Thyroid gland (tissue), 4 donors: ENCODE measurements around the gene TAX1BP1. TPM values are rescaled to one million over a fixed set of nuclear protein-coding genes. Genes with fewer than 3 reads are reported as not detected.

Experiments used
- DNase-seq, 2 donors: peaks; one replicate each; pipeline ENCODE4 v3.0.0-alpha.2; 2019
- H3K27ac ChIP-seq, 3 donors: fragments of 200-600 bp; sonication (generic); 1 replicate in 2 of 3; 2 replicates in 1 of 3; pipeline ENCODE4 v1.5.1; 2016 to 2019; ENCODE audit warnings: mild to moderate bottlenecking in 1 of 3, moderate library complexity in 1 of 3
- H3K27me3 ChIP-seq: fragments of 200-600 bp; sonication (generic); one replicate; pipeline ENCODE4 v1.5.1; 2019
- H3K36me3 ChIP-seq, 2 donors: fragments of 200-600 bp; sonication (generic); one replicate each; pipeline ENCODE4 v1.5.1; 2016 to 2019
- H3K4me1 ChIP-seq, 2 donors: fragments of 200-600 bp; sonication (generic); one replicate each; pipeline ENCODE4 v1.5.1; 2017 to 2019
- H3K4me3 ChIP-seq, 3 donors: fragments of 200-600 bp; sonication (generic); replicated peaks in 1 of 3; 1 replicate in 2 of 3; 2 replicates in 1 of 3; pipeline ENCODE4 v1.5.1; 2016; ENCODE audit warnings: mild to moderate bottlenecking in 1 of 3
- H3K9me3 ChIP-seq: fragments of 200-600 bp; sonication (generic); one replicate; pipeline ENCODE4 v1.5.1; 2017
- POLR2A ChIP-seq, 2 donors: fragments of 450-650 bp; IDR thresholded peaks; one replicate each; pipeline ENCODE4 v1.6.1; 2017; ENCODE audit warnings: antibody characterized with exemption in 2 of 2, mild to moderate bottlenecking in 2 of 2, moderate library complexity in 1 of 2
- WGBS, 2 donors: methylation state at CpG; one replicate each; pipeline ENCODE4 v1.1.5; 2017; 5-methylcytosine and 5-hydroxymethylcytosine counted together
- intact Hi-C: fragments of 100-400 bp; cut with DNase I; formaldehyde crosslinking; loops from one replicate; pipeline ENCODE4 v1.15.1; 2023
- total RNA-seq, 4 donors: library from RNA; depleted of rRNA; stranded (reverse); fragments of >200 nt; gene quantifications; one replicate each; pipeline ENCODE4 v1.2.3, GENCODE V29; 2016
- TF ChIP-seq, protein P1 (sequence below), 6 experiments: fragments of 200-600 bp in 3 of 6; fragments of 450-650 bp in 3 of 6; sonication (generic) in 3 of 6; IDR thresholded peaks; one replicate each; pipeline ENCODE4 v1.5.1; 2016 to 2019; ENCODE audit warnings: antibody characterized with exemption in 6 of 6, mild to moderate bottlenecking in 2 of 6, inconsistent platforms in 1 of 6, moderate library complexity in 1 of 6

TAX1BP1 gene
- total RNA-seq, 4 donors from 2014 or later: 97.7 to 143 (median 120) TPM

DNA sequence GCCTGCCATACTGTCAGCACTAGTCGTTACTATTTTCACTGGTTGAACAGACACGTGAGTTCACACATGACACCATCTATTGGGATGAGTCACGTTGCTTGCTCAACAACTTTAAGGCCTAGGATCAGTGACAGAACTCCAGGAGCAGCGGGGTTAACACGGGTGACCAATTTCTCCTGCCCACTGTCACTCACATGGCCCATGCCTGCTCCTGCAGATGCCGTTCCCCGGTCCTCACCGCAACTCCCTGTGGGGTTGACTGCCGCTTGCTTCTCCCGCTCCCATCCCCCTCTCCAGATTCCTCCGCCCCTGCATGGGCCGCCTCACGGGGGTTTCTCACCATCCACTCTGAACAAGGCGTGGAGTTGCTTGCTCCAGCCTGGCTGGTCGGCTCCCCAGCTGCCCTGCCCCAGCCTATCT is 128.2 kb downstream of the TAX1BP1 start:
- no peak for TF ChIP-seq POLR2A (IDR thresholded peaks at IDR 0.05)
- TF ChIP-seq, protein P1, sequence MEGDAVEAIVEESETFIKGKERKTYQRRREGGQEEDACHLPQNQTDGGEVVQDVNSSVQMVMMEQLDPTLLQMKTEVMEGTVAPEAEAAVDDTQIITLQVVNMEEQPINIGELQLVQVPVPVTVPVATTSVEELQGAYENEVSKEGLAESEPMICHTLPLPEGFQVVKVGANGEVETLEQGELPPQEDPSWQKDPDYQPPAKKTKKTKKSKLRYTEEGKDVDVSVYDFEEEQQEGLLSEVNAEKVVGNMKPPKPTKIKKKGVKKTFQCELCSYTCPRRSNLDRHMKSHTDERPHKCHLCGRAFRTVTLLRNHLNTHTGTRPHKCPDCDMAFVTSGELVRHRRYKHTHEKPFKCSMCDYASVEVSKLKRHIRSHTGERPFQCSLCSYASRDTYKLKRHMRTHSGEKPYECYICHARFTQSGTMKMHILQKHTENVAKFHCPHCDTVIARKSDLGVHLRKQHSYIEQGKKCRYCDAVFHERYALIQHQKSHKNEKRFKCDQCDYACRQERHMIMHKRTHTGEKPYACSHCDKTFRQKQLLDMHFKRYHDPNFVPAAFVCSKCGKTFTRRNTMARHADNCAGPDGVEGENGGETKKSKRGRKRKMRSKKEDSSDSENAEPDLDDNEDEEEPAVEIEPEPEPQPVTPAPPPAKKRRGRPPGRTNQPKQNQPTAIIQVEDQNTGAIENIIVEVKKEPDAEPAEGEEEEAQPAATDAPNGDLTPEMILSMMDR (IDR thresholded peaks at IDR 0.05): no peak
- Histone ChIP-seq H3K4me3 (no peak overlapping the region), H3K36me3 (no peaks in the 10 kb centered on the region), H3K4me1 (no peaks in the 10 kb centered on the region), H3K27ac (no peak overlapping the region), H3K9me3 (no peaks in the 10 kb centered on the region), H3K27me3 (no peaks in the 10 kb centered on the region)
- DNase-seq: no peak
- WGBS, 2 donors: 93 to 94% methylated on average over 15 of the region's 15 CpGs
- intact Hi-C loops: no loop called here

DNA sequence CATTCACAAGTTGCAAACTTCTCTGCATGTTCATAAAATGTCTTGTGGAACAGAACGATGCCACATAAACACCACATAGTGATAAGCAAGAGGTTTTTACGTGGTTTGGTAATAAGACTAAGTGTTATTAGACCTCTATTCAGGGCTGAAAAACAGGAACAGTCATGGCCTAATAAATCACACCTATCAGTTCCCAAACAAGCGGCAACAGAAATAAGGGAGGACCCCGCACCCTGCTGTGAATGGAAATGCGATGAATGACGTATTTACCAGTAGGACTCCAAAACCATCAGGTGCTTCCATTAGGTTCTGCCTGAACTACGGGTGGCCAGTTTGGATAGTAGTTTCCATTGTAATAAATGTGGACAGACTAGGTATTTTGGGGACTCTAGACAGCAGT is 129.1 kb downstream of the TAX1BP1 start:
- Histone ChIP-seq H3K27ac (no peak overlapping the region), H3K27me3 (no peaks in the 10 kb centered on the region), H3K4me3 (no peak overlapping the region), H3K4me1 (peaks cover 5 to 6% of the 10 kb centered on the region in 2 donors), H3K36me3 (no peaks in the 10 kb centered on the region), H3K9me3 (no peaks in the 10 kb centered on the region)
- intact Hi-C loops: no loop called here
- WGBS, 2 donors: 95 to 98% methylated on average over 7 of the region's 7 CpGs
- TF ChIP-seq, protein P1 (IDR thresholded peaks at IDR 0.05): no peak
- no peak for TF ChIP-seq POLR2A (IDR thresholded peaks at IDR 0.05)
- DNase-seq: no peak

DNA sequence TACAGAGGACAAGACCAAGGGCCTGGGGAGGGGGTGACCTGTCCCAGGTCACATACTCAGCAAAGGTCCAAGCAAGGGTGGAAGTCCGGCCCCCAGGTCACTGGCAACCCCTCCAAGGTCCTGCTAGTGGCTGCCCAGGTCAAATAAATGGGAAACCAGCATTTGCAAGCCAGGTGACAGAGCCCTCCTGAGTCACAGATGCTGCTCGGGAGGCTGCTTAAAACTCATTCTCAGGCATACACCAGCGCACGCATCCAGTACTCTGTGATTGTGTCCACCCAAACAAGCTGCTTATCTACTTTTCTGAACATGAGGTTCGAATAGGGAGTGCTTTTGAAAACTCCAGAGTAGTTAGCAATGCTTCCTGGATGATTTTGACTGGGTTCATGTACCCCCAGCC is 130.6 kb downstream of the TAX1BP1 start:
- TF ChIP-seq POLR2A (IDR thresholded peaks at IDR 0.05): no peak
- TF ChIP-seq, protein P1 (IDR thresholded peaks at IDR 0.05): no peak
- intact Hi-C loops: no loop called here

DNA sequence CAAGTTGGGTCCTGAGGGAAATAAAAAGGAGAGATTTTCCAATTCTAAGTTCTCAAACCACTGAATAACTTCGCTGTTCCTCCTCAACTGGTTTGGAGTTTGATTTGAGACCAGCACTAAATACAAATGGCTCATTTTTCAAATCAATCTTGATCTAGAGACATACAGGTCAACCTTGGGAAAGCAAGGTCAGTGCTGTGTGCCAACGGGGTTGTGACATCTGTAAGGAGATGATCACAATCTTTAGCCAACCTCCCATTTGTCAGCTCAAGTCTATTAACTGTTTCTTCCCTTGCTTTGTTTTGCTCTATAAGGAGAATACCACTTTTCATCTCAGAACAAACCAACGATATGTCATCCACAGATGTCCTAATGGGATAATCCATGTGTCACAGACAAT is 131.1 kb downstream of the TAX1BP1 start:
- intact Hi-C loops: no loop called here
- H3K9me3 ChIP-seq: no peaks in the 10 kb centered on the region
- no peak overlapping the region for H3K4me3 ChIP-seq
- H3K27me3 ChIP-seq: no peaks in the 10 kb centered on the region
- DNase-seq: no peak
- H3K27ac ChIP-seq: no peak overlapping the region
- peaks cover 7 to 15% of the 10 kb centered on the region in 2 donors for H3K4me1 ChIP-seq
- WGBS, 2 donors: 97 to 98% methylated on average over 3 of the region's 3 CpGs
- no peaks in the 10 kb centered on the region for H3K36me3 ChIP-seq
- TF ChIP-seq POLR2A (IDR thresholded peaks at IDR 0.05): no peak
- TF ChIP-seq, protein P1 (IDR thresholded peaks at IDR 0.05): no peak

More for the DNA sequence above, 130.6 kb downstream of the TAX1BP1 start:
- H3K4me1 ChIP-seq: peaks cover 7 to 15% of the 10 kb centered on the region in 2 donors
- H3K36me3 ChIP-seq: no peaks in the 10 kb centered on the region
- 93 to 95% methylated on average over 5 of the region's 5 CpGs for WGBS, 2 donors
- H3K9me3 ChIP-seq: no peaks in the 10 kb centered on the region
- no peak for DNase-seq
- H3K27ac ChIP-seq: no peak overlapping the region
- no peak overlapping the region for H3K4me3 ChIP-seq
- H3K27me3 ChIP-seq: no peaks in the 10 kb centered on the region

DNA sequence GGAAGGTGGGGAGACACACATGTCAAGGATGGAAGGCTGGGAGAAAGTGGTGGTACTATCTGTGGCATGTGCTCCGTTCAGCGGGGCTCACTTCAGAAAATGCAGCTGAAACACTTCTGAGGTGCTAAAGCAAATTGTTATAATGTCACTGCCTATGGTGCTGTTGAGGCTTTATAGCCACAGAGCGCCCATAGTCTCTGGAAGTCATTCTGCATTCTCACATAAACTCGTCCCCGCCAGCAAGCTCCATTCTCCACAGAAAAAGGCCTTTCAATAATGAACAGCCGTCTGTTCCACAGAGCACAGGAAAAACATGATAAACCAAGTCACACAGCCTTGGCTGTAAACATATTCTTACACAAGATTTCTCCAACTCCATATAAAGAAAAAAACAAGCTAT is 131.9 kb downstream of the TAX1BP1 start:
- H3K27me3 ChIP-seq: no peaks in the 10 kb centered on the region
- 84 to 96% methylated on average over 6 of the region's 6 CpGs for WGBS, 2 donors
- no peak overlapping the region for H3K27ac ChIP-seq
- H3K4me1 ChIP-seq: peaks cover 7 to 15% of the 10 kb centered on the region in 2 donors
- intact Hi-C loops: no loop called here
- DNase-seq: no peak
- no peaks in the 10 kb centered on the region for H3K9me3 ChIP-seq
- TF ChIP-seq, protein P1 (IDR thresholded peaks at IDR 0.05): no peak
- no peak for TF ChIP-seq POLR2A (IDR thresholded peaks at IDR 0.05)
- no peaks in the 10 kb centered on the region for H3K36me3 ChIP-seq
- no peak overlapping the region for H3K4me3 ChIP-seq
